Endothelial cell (in vitro differentiated cells): ENCODE results near the gene S100A14. TPM values are rescaled to one million over a fixed set of nuclear protein-coding genes. Genes with fewer than 3 reads are reported as not detected.
"Not testable (repeated sequence)": the region's sequence is repeated elsewhere in the genome, so short reads cannot be mapped to it uniquely, and the experiment has no call there.

Experiments
- DNase-seq: peaks from one replicate; pipeline ENCODE4 v3.0.0; 2021; ENCODE audit warnings: low spot score
- H3K27ac Mint-ChIP-seq: one replicate; pipeline ENCODE4 v1.8.0; 2021; ENCODE audit warnings: mixed read lengths, inconsistent platforms; ENCODE audit not compliant: unreplicated experiment
- H3K27me3 Mint-ChIP-seq: one replicate; pipeline ENCODE4 v1.8.0; 2021; ENCODE audit warnings: mild to moderate bottlenecking, moderate library complexity, mixed read lengths, inconsistent platforms; ENCODE audit not compliant: unreplicated experiment
- H3K36me3 Mint-ChIP-seq: one replicate; pipeline ENCODE4 v1.8.0; 2021; ENCODE audit warnings: mild to moderate bottlenecking, low read depth, mixed read lengths, inconsistent platforms; ENCODE audit not compliant: unreplicated experiment
- H3K4me1 Mint-ChIP-seq: one replicate; pipeline ENCODE4 v1.8.0; 2021; ENCODE audit warnings: mild to moderate bottlenecking, mixed read lengths, inconsistent platforms; ENCODE audit not compliant: unreplicated experiment
- H3K4me3 Mint-ChIP-seq: one replicate; pipeline ENCODE4 v1.8.0; 2021; ENCODE audit warnings: mild to moderate bottlenecking, mixed read lengths, inconsistent platforms; ENCODE audit not compliant: unreplicated experiment
- H3K9me3 Mint-ChIP-seq: one replicate; pipeline ENCODE4 v1.8.0; 2021; ENCODE audit warnings: mixed read lengths, inconsistent platforms; ENCODE audit not compliant: unreplicated experiment
- total RNA-seq: library from RNA; stranded (reverse); fragmentation: NEBNext Ultra II Directional; extraction: Animal tissue kit (Norgen Biotek cat#: 25700); gene quantifications from one replicate; pipeline ENCODE4 v1.2.1, GENCODE V29; 2021; ENCODE audit not compliant: unreplicated experiment
- TF ChIP-seq, protein P1 (sequence below): fragments of 200-600 bp; sonication (generic); IDR thresholded peaks from one replicate; pipeline ENCODE4 v1.5.0; 2021; ENCODE audit warnings: antibody characterized with exemption; ENCODE audit not compliant: unreplicated experiment

Gene S100A14
- total RNA-seq, 1 donor from 2014 or later: not detected

DNA sequence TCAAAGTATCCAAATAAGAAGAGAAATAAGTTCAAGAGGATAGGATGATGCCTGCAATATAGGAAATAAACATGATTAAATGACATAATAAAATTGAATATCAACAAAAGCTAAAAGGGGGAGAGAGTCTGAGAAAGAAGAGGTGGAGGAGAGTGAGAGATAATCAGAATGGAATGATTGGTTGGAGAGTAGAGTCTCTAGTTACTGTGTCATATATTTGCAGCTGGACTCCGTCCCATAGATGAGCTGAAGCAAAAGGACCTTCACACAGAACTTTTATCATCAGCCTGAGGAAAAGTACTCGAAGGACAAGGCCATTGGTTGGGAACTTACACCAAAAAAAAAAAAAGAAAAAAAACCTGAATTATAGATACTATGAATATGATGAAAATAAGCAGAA, 27.6 kb downstream of the S100A14 start:
- Mint-ChIP-seq H3K27ac (no peak overlapping the region), H3K36me3 (no peaks in the 10 kb centered on the region), H3K27me3 (peaks cover 3% of the 10 kb centered on the region), H3K9me3 (no peaks in the 10 kb centered on the region), H3K4me1 (no peaks in the 10 kb centered on the region), H3K4me3 (no peak overlapping the region)
- no peak for DNase-seq
- TF ChIP-seq, protein P1, sequence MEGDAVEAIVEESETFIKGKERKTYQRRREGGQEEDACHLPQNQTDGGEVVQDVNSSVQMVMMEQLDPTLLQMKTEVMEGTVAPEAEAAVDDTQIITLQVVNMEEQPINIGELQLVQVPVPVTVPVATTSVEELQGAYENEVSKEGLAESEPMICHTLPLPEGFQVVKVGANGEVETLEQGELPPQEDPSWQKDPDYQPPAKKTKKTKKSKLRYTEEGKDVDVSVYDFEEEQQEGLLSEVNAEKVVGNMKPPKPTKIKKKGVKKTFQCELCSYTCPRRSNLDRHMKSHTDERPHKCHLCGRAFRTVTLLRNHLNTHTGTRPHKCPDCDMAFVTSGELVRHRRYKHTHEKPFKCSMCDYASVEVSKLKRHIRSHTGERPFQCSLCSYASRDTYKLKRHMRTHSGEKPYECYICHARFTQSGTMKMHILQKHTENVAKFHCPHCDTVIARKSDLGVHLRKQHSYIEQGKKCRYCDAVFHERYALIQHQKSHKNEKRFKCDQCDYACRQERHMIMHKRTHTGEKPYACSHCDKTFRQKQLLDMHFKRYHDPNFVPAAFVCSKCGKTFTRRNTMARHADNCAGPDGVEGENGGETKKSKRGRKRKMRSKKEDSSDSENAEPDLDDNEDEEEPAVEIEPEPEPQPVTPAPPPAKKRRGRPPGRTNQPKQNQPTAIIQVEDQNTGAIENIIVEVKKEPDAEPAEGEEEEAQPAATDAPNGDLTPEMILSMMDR: no peak

- H3K27ac Mint-ChIP-seq, H3K27me3 Mint-ChIP-seq, H3K4me3 Mint-ChIP-seq, H3K9me3 Mint-ChIP-seq, H3K36me3 Mint-ChIP-seq, DNase-seq, H3K4me1 Mint-ChIP-seq: not testable (repeated sequence)
Measured at GRCh38 chr1:153588033-153588432, 28.1 kb downstream of the S100A14 start.

DNA sequence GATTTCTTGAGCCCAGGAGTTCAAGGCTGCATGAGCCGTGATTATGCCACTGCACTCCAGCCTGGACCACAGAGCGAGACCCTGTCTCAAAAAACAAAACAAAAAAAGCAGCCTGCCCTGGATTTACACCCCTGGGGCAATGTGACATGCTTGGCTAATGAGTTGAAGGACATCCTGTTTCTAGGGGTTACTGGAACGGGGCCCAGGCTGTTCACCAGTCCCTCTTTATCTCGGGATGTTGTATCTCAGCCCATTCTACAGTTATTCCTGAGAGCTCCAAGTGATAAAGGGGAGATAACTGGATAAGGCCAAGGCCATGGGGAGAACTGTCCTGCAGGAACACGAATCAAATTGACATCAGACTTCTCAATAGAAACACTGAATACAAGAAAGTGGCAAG, 28.8 kb downstream of the S100A14 start:
- H3K9me3 Mint-ChIP-seq: no peaks in the 10 kb centered on the region
- H3K4me3 Mint-ChIP-seq: no peak overlapping the region
- H3K36me3 Mint-ChIP-seq: no peaks in the 10 kb centered on the region
- no peaks in the 10 kb centered on the region for H3K27me3 Mint-ChIP-seq
- TF ChIP-seq, protein P1: no peak
- no peaks in the 10 kb centered on the region for H3K4me1 Mint-ChIP-seq
- DNase-seq: no peak
- no peak overlapping the region for H3K27ac Mint-ChIP-seq

DNA sequence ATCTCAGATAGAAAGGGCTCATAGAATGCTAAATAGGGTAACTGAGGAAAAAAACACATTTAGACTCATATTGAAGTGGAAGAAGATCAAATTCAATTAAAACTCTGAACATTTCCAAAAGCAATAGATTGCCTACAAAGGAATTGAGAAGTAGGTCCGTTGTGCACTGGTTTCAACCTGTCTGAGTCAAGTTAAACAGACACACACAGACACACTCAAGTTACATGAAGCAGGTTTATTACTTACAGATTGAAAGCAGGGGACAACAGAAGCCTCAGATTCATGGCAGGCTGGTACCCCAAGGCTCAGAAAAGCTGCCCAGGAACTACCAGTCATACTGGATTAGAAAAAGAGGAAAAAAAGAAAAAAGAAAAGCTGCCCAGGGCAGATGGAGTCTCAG, 29.8 kb downstream of the S100A14 start:
- H3K4me1 Mint-ChIP-seq: no peaks in the 10 kb centered on the region
- H3K36me3 Mint-ChIP-seq: no peaks in the 10 kb centered on the region
- no peaks in the 10 kb centered on the region for H3K9me3 Mint-ChIP-seq
- no peak overlapping the region for H3K27ac Mint-ChIP-seq
- DNase-seq: no peak
- TF ChIP-seq, protein P1: no peak
- H3K27me3 Mint-ChIP-seq: no peaks in the 10 kb centered on the region
- no peak overlapping the region for H3K4me3 Mint-ChIP-seq

DNA sequence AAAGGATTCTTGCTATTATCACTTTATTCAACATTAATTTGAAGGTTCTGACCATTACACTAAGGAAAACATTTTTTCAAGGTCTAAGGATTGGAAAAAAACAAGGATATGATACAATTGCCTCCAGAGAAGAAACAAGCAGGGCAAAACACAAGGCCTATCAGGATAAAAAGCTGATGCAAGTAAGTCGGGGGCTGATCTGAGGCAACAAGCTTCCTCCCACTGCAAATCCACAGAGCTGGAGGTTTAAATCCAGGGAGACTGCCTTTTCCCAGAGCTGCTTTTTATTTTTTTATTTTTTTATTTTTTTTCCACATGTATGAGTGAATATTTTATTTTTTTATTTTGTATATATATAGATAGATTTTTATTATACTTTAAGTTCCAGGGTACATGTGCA, 31.1 kb downstream of the S100A14 start:
- H3K27ac Mint-ChIP-seq: no peak overlapping the region
- no peak for DNase-seq
- no peaks in the 10 kb centered on the region for H3K27me3 Mint-ChIP-seq
- H3K4me1 Mint-ChIP-seq: no peaks in the 10 kb centered on the region
- H3K36me3 Mint-ChIP-seq: no peaks in the 10 kb centered on the region
- H3K4me3 Mint-ChIP-seq: no peak overlapping the region
- TF ChIP-seq, protein P1: no peak
- H3K9me3 Mint-ChIP-seq: no peaks in the 10 kb centered on the region

DNA sequence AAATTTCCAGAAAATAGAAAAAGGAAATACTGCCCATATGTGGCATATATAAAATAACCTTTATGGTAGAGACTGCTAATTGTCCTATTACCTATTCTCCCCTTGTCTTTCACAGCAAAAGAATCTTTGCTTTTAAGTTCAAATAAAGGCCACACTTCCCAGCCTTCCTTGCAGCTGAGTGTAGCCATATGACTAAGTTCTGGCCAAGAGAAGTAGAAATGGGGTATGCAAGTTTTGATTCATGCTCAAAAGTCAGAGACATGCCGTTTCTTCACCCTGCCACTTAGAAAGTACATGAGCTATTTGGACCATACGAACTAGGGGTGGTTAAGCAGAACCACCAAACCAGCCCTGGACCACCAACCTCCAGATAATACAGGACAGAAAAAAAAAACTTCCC, 32.1 kb downstream of the S100A14 start:
- TF ChIP-seq, protein P1: no peak
- Mint-ChIP-seq H3K27ac (no peak overlapping the region), H3K4me1 (no peaks in the 10 kb centered on the region), H3K4me3 (no peak overlapping the region), H3K36me3 (no peaks in the 10 kb centered on the region), H3K9me3 (no peaks in the 10 kb centered on the region), H3K27me3 (peaks cover 2% of the 10 kb centered on the region)
- no peak for DNase-seq

DNA sequence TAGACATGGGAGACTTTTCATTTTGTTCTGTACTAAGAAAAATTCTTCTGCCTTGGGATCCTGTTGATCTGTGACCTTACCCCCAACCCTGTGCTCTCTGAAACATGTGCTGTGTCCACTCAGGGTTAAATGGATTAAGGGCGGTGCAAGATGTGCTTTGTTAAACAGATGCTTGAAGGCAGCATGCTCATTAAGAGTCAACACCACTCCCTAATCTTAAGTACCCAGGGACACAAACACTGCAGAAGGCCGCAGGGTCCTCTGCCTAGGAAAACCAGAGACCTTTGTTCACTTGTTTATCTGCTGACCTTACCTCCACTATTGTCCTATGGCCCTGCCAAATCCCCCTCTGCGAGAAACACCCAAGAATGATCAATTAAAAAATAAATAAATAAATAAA, 32.6 kb downstream of the S100A14 start:
- H3K36me3 Mint-ChIP-seq, DNase-seq, H3K4me1 Mint-ChIP-seq, H3K4me3 Mint-ChIP-seq, H3K27ac Mint-ChIP-seq, H3K9me3 Mint-ChIP-seq, H3K27me3 Mint-ChIP-seq: not testable (repeated sequence)

DNA sequence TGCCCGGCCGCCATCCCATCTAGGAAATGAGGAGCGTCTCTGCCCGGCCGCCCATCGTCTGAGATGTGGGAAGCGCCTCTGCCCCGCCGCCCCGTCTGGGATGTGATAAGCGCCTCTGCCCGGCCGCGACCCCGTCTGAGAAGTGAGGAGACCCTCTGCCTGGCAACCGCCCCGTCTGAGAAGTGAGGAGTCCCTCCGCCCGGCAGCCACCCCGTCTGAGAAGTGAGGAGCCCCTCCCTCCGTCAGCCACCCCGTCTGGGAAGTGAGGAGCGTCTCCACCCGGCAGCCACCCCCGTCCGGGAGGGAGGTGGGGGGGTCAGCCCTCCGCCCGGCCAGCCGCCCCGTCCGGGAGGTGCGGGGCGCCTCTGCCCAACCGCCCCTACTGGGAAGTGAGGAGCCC, 33.3 kb downstream of the S100A14 start:
- not testable (repeated sequence) for H3K27ac Mint-ChIP-seq, H3K27me3 Mint-ChIP-seq, DNase-seq, H3K36me3 Mint-ChIP-seq, H3K4me1 Mint-ChIP-seq, H3K9me3 Mint-ChIP-seq, H3K4me3 Mint-ChIP-seq
